Astrocyte (in vitro differentiated cells and primary cell): ENCODE data around the gene ZBTB7C. TPM values are rescaled to one million over a fixed set of nuclear protein-coding genes. Genes with fewer than 3 reads are reported as not detected.

Experiments
- DNase-seq: peaks from one replicate; pipeline ENCODE4 v3.0.0-alpha.2; 2010; ENCODE audit warnings: low read depth
- FAIRE-seq: peaks from 2 replicates; lab custom pipeline; 2011; peaks lifted over from hg19 to GRCh38; lab: Jason Lieb, UNC
- H2AFZ ChIP-seq: 2 replicates; pipeline ENCODE4 v1.6.0; 2012; ENCODE audit warnings: low read depth, low read length, inconsistent platforms
- H3K27ac ChIP-seq: 2 replicates; pipeline ENCODE4 v1.5.1; 2011; ENCODE audit warnings: low read depth, low read length, inconsistent platforms
- H3K27me3 ChIP-seq: 2 replicates; pipeline ENCODE4 v1.6.0; 2011; ENCODE audit warnings: low read length, inconsistent platforms; ENCODE audit not compliant: insufficient read depth
- H3K36me3 ChIP-seq: 2 replicates; pipeline ENCODE4 v1.5.1; 2011; ENCODE audit warnings: low read length, inconsistent platforms; ENCODE audit not compliant: insufficient read depth
- H3K4me1 ChIP-seq: 2 replicates; pipeline ENCODE4 v1.5.1; 2011; ENCODE audit warnings: low read length, inconsistent platforms; ENCODE audit not compliant: insufficient read depth
- H3K4me2 ChIP-seq: 2 replicates; pipeline ENCODE4 v1.6.0; 2012; ENCODE audit warnings: low read length, inconsistent platforms
- H3K4me3 ChIP-seq: 2 replicates; pipeline ENCODE4 v1.5.1; 2011; ENCODE audit warnings: low read depth, mild to moderate bottlenecking, low read length, inconsistent platforms; ENCODE audit not compliant: insufficient read depth
- H3K79me2 ChIP-seq: 2 replicates; pipeline ENCODE4 v1.6.0; 2012; ENCODE audit warnings: mild to moderate bottlenecking, low read length, inconsistent platforms; ENCODE audit not compliant: insufficient read depth
- H3K9ac ChIP-seq: 2 replicates; pipeline ENCODE4 v1.6.0; 2012; ENCODE audit warnings: mild to moderate bottlenecking, low read length, inconsistent platforms
- H3K9me3 ChIP-seq: 2 replicates; pipeline ENCODE4 v1.5.1; 2012; ENCODE audit warnings: low read depth, mild to moderate bottlenecking, low read length, inconsistent platforms; ENCODE audit not compliant: insufficient read depth
- H4K20me1 ChIP-seq: 2 replicates; pipeline ENCODE4 v1.6.0; 2012; ENCODE audit warnings: low read length, inconsistent platforms; ENCODE audit not compliant: insufficient read depth
- H3K27ac Mint-ChIP-seq: one replicate; pipeline ENCODE4 v1.8.0; 2021; ENCODE audit warnings: mild to moderate bottlenecking, mixed read lengths; ENCODE audit not compliant: unreplicated experiment
- H3K27me3 Mint-ChIP-seq: one replicate; pipeline ENCODE4 v1.8.0; 2021; ENCODE audit warnings: low read depth, mixed read lengths; ENCODE audit not compliant: unreplicated experiment
- H3K36me3 Mint-ChIP-seq: one replicate; pipeline ENCODE4 v1.8.0; 2021; ENCODE audit warnings: low read depth, mixed read lengths; ENCODE audit not compliant: unreplicated experiment
- H3K4me1 Mint-ChIP-seq: one replicate; pipeline ENCODE4 v1.8.0; 2021; ENCODE audit warnings: low read depth, mixed read lengths; ENCODE audit not compliant: unreplicated experiment
- H3K4me3 Mint-ChIP-seq: one replicate; pipeline ENCODE4 v1.8.0; 2021; ENCODE audit warnings: mild to moderate bottlenecking, moderate library complexity, mixed read lengths; ENCODE audit not compliant: unreplicated experiment
- H3K9me3 Mint-ChIP-seq: one replicate; pipeline ENCODE4 v1.8.0; 2021; ENCODE audit warnings: mild to moderate bottlenecking, mixed read lengths; ENCODE audit not compliant: unreplicated experiment
- CTCF ChIP-seq: IDR thresholded peaks from 2 replicates; pipeline ENCODE4 v1.5.1; 2011; ENCODE audit warnings: low read depth, mild to moderate bottlenecking, inconsistent platforms, low read length, moderate library complexity; ENCODE audit not compliant: insufficient read depth
- EZH2 ChIP-seq: IDR thresholded peaks from 2 replicates; pipeline ENCODE4 v1.6.1; 2012; ENCODE audit warnings: mild to moderate bottlenecking, low read length, inconsistent platforms; ENCODE audit not compliant: insufficient read depth
- total RNA-seq: library from RNA; stranded (reverse); gene quantifications from 2 replicates; pipeline ENCODE4 v1.2.1, GENCODE V29; 2021

ZBTB7C gene
- total RNA-seq, 1 donor from 2014 or later = 1.0 TPM

GRCh38 chr18:48122376-48122775 is 286.8 kb downstream of the ZBTB7C start:
- Histone ChIP-seq H3K4me1 (no peaks in the 10 kb centered on the region), H3K4me3 (no peak overlapping the region), H3K36me3 (no peaks in the 10 kb centered on the region), H3K4me2 (no peak overlapping the region), H3K79me2 (no peaks in the 10 kb centered on the region), H3K27me3 (peaks cover 10% of the 10 kb centered on the region), H2AFZ (no peak overlapping the region), H4K20me1 (no peaks in the 10 kb centered on the region), H3K9ac (no peak overlapping the region), H3K27ac (no peak overlapping the region), H3K9me3 (no peaks in the 10 kb centered on the region)
- FAIRE-seq = no peak
- no peak overlapping the region for H3K4me3 Mint-ChIP-seq
- no peak overlapping the region for H3K27ac Mint-ChIP-seq
- H3K27me3 Mint-ChIP-seq = peaks cover 61% of the 10 kb centered on the region
- TF ChIP-seq EZH2 = no peak
- TF ChIP-seq CTCF = no peak
- H3K36me3 Mint-ChIP-seq = no peaks in the 10 kb centered on the region
- H3K4me1 Mint-ChIP-seq = peaks cover 3% of the 10 kb centered on the region
- DNase-seq = no peak
- no peaks in the 10 kb centered on the region for H3K9me3 Mint-ChIP-seq

DNA sequence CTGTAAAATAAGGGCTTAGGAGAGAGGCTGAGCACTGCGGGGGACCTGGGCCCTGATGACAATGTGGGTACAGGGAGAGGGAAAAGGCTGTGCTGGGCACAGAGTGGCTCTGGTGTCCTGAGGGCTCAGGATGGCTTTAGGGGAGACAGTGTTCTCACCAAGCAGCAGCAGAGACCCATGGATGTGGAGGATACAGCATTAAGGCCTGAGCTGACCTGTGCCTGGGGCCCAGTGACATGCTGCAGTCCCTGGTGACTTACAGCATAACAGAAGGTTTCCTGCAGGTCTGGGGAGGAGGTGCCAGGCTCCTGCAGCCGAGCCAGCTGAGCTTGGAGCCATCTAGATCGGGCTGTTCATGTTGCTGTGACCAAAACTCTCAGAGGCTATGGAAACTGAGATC is 287.4 kb downstream of the ZBTB7C start:
- no peaks in the 10 kb centered on the region for H3K36me3 Mint-ChIP-seq
- no peaks in the 10 kb centered on the region for H3K79me2 ChIP-seq
- H3K9me3 Mint-ChIP-seq = no peaks in the 10 kb centered on the region
- no peak for TF ChIP-seq EZH2
- no peak for TF ChIP-seq CTCF
- H3K4me1 ChIP-seq = no peaks in the 10 kb centered on the region
- H3K4me3 ChIP-seq = no peak overlapping the region
- H2AFZ ChIP-seq = no peak overlapping the region
- no peaks in the 10 kb centered on the region for H3K36me3 ChIP-seq
- no peak overlapping the region for H3K9ac ChIP-seq
- H3K4me2 ChIP-seq = no peak overlapping the region
- peaks cover 64% of the 10 kb centered on the region for H3K27me3 Mint-ChIP-seq
- H4K20me1 ChIP-seq = no peaks in the 10 kb centered on the region
- no peak overlapping the region for H3K27ac ChIP-seq
- no peak overlapping the region for H3K27ac Mint-ChIP-seq
- no peak for DNase-seq
- H3K4me1 Mint-ChIP-seq = peaks cover 3% of the 10 kb centered on the region
- peaks cover 10% of the 10 kb centered on the region for H3K27me3 ChIP-seq
- no peak overlapping the region for H3K4me3 Mint-ChIP-seq
- no peak for FAIRE-seq
- H3K9me3 ChIP-seq = no peaks in the 10 kb centered on the region

DNA sequence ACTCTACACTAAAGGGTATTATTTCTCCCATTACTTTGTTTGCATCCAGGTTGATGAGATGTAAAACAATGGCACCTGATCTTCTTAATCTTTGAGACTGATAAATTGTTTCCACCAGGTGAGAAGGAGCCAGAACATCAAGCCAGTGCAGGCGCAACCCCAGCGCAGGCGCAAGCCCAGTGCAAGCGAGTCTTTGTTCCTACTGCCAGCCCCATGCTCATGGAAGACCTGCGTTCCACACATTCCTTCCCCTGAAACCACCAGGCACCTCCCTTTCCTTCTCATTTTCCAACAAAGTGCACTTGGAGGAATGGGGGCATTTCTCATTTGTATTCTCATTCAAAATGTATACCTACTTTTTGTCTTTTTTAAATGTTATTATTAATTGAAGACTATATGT is 290.0 kb downstream of the ZBTB7C start:
- Mint-ChIP-seq H3K9me3 (peaks cover 1% of the 10 kb centered on the region), H3K27me3 (peaks cover 51% of the 10 kb centered on the region), H3K4me3 (no peak overlapping the region), H3K27ac (no peak overlapping the region), H3K4me1 (no peaks in the 10 kb centered on the region), H3K36me3 (no peaks in the 10 kb centered on the region)
- H3K4me1 ChIP-seq = no peaks in the 10 kb centered on the region
- H3K4me2 ChIP-seq = no peak overlapping the region
- H4K20me1 ChIP-seq = no peaks in the 10 kb centered on the region
- no peak for FAIRE-seq
- DNase-seq = no peak
- H3K9ac ChIP-seq = no peak overlapping the region
- H3K36me3 ChIP-seq = no peaks in the 10 kb centered on the region
- H3K27ac ChIP-seq = no peak overlapping the region
- peaks cover 8% of the 10 kb centered on the region for H3K27me3 ChIP-seq
- TF ChIP-seq CTCF = no peak
- no peak for TF ChIP-seq EZH2
- H3K4me3 ChIP-seq = no peak overlapping the region
- H3K9me3 ChIP-seq = no peaks in the 10 kb centered on the region
- no peak overlapping the region for H2AFZ ChIP-seq
- no peaks in the 10 kb centered on the region for H3K79me2 ChIP-seq
